K562 (cell line): Measurements from ENCODE around the gene FBXL13. TPM values are rescaled to one million over a fixed set of nuclear protein-coding genes. Genes with fewer than 3 reads are reported as not detected.

ENCODE experiments used
- CBFA2T2 ChIP-seq: fragments of 450-650 bp; conservative IDR thresholded peaks from 2 replicates; pipeline ENCODE4 v1.6.1; 2017; ENCODE audit warnings: mild to moderate bottlenecking
- FOXM1 ChIP-seq, 2 experiments: fragments of 450-650 bp in 1 of 2; sonication (generic) in 1 of 2; formaldehyde crosslinking in 1 of 2; IDR thresholded peaks; 2 replicates each; pipeline versions ENCODE4 v1.6.1 to v1.9.0; 2017 to 2022; ENCODE audit warnings: low read depth in 2 of 2, mild to moderate bottlenecking in 2 of 2, missing genetic modification reagents in 1 of 2, moderate library complexity in 1 of 2
- HDGF ChIP-seq: fragments of 450-650 bp; IDR thresholded peaks from 2 replicates; pipeline ENCODE4 v1.6.1; 2016
- NRF1 ChIP-seq, 2 experiments: fragments of 450-650 bp; IDR thresholded peaks in 1 of 2; conservative IDR thresholded peaks in 1 of 2; 2 replicates each; pipeline ENCODE4 v1.6.1; 2014; ENCODE audit warnings: mild to moderate bottlenecking in 2 of 2
- RBBP5 ChIP-seq: fragments of 200-600 bp; sonication (generic); IDR thresholded peaks from 2 replicates; pipeline ENCODE4 v1.6.1; 2012; ENCODE audit warnings: borderline replicate concordance, mild to moderate bottlenecking, low read length, control low read depth, inconsistent platforms; ENCODE audit not compliant: insufficient read depth, poor library complexity, severe bottlenecking
- SREBF2 ChIP-seq: sonication (generic); formaldehyde crosslinking; IDR thresholded peaks from 2 replicates; pipeline ENCODE4 v1.4.0; 2020; ENCODE audit warnings: mild to moderate bottlenecking, missing genetic modification reagents
- polyA plus RNA-seq, 8 experiments: library from polyadenylated mRNA; depleted of rRNA in 4 of 8; stranded (reverse) in 5 of 8; unstranded in 3 of 8; fragments of >200 nt; fragmentation: Nextera tagmentation in 2 of 8; fragmentation: Illumina TruSeq in 1 of 8; extraction: Ambion mirVana in 2 of 8; extraction: Trizol in 1 of 8; gene quantifications; 2 replicates each; pipeline versions ENCODE4 v1.2.1 to v1.2.3, GENCODE V29; 2011 to 2014; ENCODE audit warnings: inconsistent platforms in 1 of 8, missing spikeins in 1 of 8
- total RNA-seq, 7 experiments: library from RNA; depleted of rRNA in 6 of 7; stranded (reverse); fragments of >200 nt in 6 of 7; fragmentation: Illumina TruSeq in 2 of 7; extraction: Trizol in 2 of 7; gene quantifications; 2 replicates each; pipeline versions ENCODE4 v1.2.1 to v1.2.3, GENCODE V29; 2011 to 2021; ENCODE audit warnings: low replicate concordance in 1 of 7
- TF ChIP-seq, protein P1 (sequence below), 2 experiments: fragments of 450-650 bp in 1 of 2; IDR thresholded peaks; 2 replicates each; pipeline ENCODE4 v1.6.1; 2011 to 2017; ENCODE audit warnings: low read depth in 2 of 2, antibody characterized with exemption in 1 of 2, borderline replicate concordance in 1 of 2, low read length in 1 of 2, mild to moderate bottlenecking in 1 of 2, mixed read lengths in 1 of 2; ENCODE audit not compliant: control insufficient read depth in 1 of 2
- TF ChIP-seq, protein P2 (sequence below), 2 experiments: fragments of 450-650 bp; formaldehyde crosslinking in 1 of 2; IDR thresholded peaks; 2 replicates each; pipeline versions ENCODE4 v1.4.0 to v1.6.1; 2014 to 2020; ENCODE audit warnings: mild to moderate bottlenecking in 2 of 2, borderline replicate concordance in 1 of 2, low read depth in 1 of 2
- TF ChIP-seq, protein P3 (sequence below), 2 experiments: fragments of 150-350 bp in 1 of 2; IDR thresholded peaks; 2 replicates each; pipeline ENCODE4 v1.6.1; 2012 to 2016; ENCODE audit warnings: low read depth in 2 of 2, low read length in 2 of 2, mild to moderate bottlenecking in 1 of 2, moderate library complexity in 1 of 2

FBXL13 gene
- total and polyA plus RNA-seq, 9 of the 15 experiments (the other 6 are each of a cell fraction or from before 2014, with no cell fraction given) = 16.3 to 55.0 (median 25.4) TPM

DNA sequence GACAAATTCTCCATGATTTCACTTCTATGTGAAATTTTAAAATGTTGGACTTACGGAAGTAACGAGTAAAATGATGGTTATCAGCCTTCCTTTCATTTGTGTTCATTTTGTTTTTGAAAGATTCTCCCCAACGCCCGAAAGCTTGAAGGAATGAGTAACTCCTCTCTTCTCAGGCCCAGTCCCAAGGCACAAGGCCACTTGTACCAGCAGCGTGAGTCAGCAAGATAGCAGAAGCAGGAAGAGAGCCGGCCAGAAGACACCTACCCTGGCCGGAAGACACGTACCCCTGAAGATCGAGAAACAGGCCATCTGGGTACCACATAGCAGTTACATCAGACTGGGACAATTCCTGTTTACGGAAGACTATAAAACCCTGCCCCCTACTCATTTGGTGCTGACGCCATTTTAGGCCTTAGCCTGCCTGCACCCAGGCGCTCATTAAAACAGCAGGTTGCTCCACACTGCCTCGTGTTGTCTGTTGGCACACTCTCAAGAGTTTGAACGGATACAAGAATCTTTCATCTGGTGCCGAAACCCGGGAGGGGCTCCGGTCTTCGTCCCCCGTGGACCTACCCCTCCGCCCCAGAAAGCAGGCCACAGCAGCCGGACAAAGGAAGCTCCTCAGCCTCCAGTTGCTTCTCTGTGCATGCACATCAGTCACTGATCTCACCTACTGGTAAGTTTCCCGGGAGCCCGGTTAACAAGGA lies 101.3 kb downstream of the FBXL13 start (continued):
- TF ChIP-seq FOXM1 (IDR thresholded peaks at IDR 0.05; ENCODE audit: low read depth) (peak; percentile 98), FOXM1 (CRISPR knock-in tag; IDR thresholded peaks at IDR 0.05; ENCODE audit: low read depth) (no peak), HDGF (no peak), CBFA2T2 (no peak), NRF1 (conservative IDR thresholded peaks at IDR 0.05 in 1 of 2, IDR thresholded peaks at IDR 0.05 in 1 of 2) (peak in 1 of 2 experiments; percentile 40; a peak in 2 of 4 replicates), RBBP5 (peak; percentile 63), SREBF2 (no peak)
- TF ChIP-seq, protein P1, sequence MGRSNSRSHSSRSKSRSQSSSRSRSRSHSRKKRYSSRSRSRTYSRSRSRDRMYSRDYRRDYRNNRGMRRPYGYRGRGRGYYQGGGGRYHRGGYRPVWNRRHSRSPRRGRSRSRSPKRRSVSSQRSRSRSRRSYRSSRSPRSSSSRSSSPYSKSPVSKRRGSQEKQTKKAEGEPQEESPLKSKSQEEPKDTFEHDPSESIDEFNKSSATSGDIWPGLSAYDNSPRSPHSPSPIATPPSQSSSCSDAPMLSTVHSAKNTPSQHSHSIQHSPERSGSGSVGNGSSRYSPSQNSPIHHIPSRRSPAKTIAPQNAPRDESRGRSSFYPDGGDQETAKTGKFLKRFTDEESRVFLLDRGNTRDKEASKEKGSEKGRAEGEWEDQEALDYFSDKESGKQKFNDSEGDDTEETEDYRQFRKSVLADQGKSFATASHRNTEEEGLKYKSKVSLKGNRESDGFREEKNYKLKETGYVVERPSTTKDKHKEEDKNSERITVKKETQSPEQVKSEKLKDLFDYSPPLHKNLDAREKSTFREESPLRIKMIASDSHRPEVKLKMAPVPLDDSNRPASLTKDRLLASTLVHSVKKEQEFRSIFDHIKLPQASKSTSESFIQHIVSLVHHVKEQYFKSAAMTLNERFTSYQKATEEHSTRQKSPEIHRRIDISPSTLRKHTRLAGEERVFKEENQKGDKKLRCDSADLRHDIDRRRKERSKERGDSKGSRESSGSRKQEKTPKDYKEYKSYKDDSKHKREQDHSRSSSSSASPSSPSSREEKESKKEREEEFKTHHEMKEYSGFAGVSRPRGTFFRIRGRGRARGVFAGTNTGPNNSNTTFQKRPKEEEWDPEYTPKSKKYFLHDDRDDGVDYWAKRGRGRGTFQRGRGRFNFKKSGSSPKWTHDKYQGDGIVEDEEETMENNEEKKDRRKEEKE (IDR thresholded peaks at IDR 0.05; ENCODE audit: borderline replicate concordance in 1 of 2, control insufficient read depth in 1 of 2, low read depth in 2 of 2, low read length in 1 of 2) = 0 out of 4 replicates have a peak, but pooled peaks of 1 of the 2 experiments have one; percentile 39
- TF ChIP-seq, protein P2, sequence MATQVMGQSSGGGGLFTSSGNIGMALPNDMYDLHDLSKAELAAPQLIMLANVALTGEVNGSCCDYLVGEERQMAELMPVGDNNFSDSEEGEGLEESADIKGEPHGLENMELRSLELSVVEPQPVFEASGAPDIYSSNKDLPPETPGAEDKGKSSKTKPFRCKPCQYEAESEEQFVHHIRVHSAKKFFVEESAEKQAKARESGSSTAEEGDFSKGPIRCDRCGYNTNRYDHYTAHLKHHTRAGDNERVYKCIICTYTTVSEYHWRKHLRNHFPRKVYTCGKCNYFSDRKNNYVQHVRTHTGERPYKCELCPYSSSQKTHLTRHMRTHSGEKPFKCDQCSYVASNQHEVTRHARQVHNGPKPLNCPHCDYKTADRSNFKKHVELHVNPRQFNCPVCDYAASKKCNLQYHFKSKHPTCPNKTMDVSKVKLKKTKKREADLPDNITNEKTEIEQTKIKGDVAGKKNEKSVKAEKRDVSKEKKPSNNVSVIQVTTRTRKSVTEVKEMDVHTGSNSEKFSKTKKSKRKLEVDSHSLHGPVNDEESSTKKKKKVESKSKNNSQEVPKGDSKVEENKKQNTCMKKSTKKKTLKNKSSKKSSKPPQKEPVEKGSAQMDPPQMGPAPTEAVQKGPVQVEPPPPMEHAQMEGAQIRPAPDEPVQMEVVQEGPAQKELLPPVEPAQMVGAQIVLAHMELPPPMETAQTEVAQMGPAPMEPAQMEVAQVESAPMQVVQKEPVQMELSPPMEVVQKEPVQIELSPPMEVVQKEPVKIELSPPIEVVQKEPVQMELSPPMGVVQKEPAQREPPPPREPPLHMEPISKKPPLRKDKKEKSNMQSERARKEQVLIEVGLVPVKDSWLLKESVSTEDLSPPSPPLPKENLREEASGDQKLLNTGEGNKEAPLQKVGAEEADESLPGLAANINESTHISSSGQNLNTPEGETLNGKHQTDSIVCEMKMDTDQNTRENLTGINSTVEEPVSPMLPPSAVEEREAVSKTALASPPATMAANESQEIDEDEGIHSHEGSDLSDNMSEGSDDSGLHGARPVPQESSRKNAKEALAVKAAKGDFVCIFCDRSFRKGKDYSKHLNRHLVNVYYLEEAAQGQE (IDR thresholded peaks at IDR 0.05; ENCODE audit: borderline replicate concordance) = no peak; the same call in 1 of the 2 replicates
- TF ChIP-seq, protein P2 (CRISPR knock-in tag; IDR thresholded peaks at IDR 0.05; ENCODE audit: low read depth) = peak; percentile 29; the same call in 1 of the 2 replicates
- TF ChIP-seq, protein P3, sequence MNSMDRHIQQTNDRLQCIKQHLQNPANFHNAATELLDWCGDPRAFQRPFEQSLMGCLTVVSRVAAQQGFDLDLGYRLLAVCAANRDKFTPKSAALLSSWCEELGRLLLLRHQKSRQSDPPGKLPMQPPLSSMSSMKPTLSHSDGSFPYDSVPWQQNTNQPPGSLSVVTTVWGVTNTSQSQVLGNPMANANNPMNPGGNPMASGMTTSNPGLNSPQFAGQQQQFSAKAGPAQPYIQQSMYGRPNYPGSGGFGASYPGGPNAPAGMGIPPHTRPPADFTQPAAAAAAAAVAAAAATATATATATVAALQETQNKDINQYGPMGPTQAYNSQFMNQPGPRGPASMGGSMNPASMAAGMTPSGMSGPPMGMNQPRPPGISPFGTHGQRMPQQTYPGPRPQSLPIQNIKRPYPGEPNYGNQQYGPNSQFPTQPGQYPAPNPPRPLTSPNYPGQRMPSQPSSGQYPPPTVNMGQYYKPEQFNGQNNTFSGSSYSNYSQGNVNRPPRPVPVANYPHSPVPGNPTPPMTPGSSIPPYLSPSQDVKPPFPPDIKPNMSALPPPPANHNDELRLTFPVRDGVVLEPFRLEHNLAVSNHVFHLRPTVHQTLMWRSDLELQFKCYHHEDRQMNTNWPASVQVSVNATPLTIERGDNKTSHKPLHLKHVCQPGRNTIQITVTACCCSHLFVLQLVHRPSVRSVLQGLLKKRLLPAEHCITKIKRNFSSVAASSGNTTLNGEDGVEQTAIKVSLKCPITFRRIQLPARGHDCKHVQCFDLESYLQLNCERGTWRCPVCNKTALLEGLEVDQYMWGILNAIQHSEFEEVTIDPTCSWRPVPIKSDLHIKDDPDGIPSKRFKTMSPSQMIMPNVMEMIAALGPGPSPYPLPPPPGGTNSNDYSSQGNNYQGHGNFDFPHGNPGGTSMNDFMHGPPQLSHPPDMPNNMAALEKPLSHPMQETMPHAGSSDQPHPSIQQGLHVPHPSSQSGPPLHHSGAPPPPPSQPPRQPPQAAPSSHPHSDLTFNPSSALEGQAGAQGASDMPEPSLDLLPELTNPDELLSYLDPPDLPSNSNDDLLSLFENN (IDR thresholded peaks at IDR 0.05; ENCODE audit: low read depth in 2 of 2, low read length in 2 of 2) = no peak
